GM12864 (cell line): Measurements from ENCODE around the gene DISC1.

Experiments used
- DNase-seq: peaks from one replicate; pipeline ENCODE4 v3.0.0-alpha.2; 2011; ENCODE audit warnings: low read depth
- H3K4me3 ChIP-seq: 2 replicates; pipeline ENCODE4 v1.5.1; 2011; ENCODE audit warnings: mild to moderate bottlenecking, low read depth, low read length, control low read depth
- CTCF ChIP-seq: IDR thresholded peaks from 2 replicates; pipeline ENCODE4 v1.5.1; 2011; ENCODE audit warnings: low read depth, mild to moderate bottlenecking, moderate library complexity, low read length, control low read depth, inconsistent platforms; ENCODE audit errors: missing control alignments

Gene DISC1

GRCh38 chr1:231705806-231706760 is 79.5 kb downstream of the DISC1 start:
- no peak for DNase-seq
- no peak for TF ChIP-seq CTCF
- no peak overlapping the region for H3K4me3 ChIP-seq

GRCh38 chr1:231706934-231707333 is 80.3 kb downstream of the DISC1 start:
- TF ChIP-seq CTCF, result no peak
- H3K4me3 ChIP-seq, result no peak overlapping the region
- no peak for DNase-seq

GRCh38 chr1:231707407-231707806 is 80.8 kb downstream of the DISC1 start:
- H3K4me3 ChIP-seq, result no peak overlapping the region
- no peak for DNase-seq
- TF ChIP-seq CTCF, result no peak

GRCh38 chr1:231708394-231708793 is 81.8 kb downstream of the DISC1 start:
- DNase-seq, result no peak
- no peak for TF ChIP-seq CTCF
- H3K4me3 ChIP-seq, result no peak overlapping the region

- H3K4me3 ChIP-seq, result no peak overlapping the region
- no peak for TF ChIP-seq CTCF
- DNase-seq, result no peak
These were observed 87.8 kb downstream of the DISC1 start for GRCh38 chr1:231714440-231714839.

- no peak for DNase-seq
- H3K4me3 ChIP-seq, result no peak overlapping the region
- TF ChIP-seq CTCF, result no peak
These were observed 89.5 kb downstream of the DISC1 start for GRCh38 chr1:231715816-231716722.
